PC-3 (cell line): ENCODE results near the gene NUDT3.

Experiments
- EZH2 ChIP-seq: fragments of 300-600 bp; sonication (generic); IDR thresholded peaks from one replicate; pipeline ENCODE4 v1.6.1; 2017; ENCODE audit warnings: antibody characterized with exemption, mild to moderate bottlenecking, low read length; ENCODE audit not compliant: unreplicated experiment
- EZH2phosphoT487 ChIP-seq: fragments of 300-600 bp; sonication (generic); IDR thresholded peaks from 2 replicates; pipeline ENCODE4 v1.6.1; 2018; ENCODE audit warnings: mild to moderate bottlenecking, antibody characterized with exemption, low read length, borderline replicate concordance
- TF ChIP-seq, protein P1 (sequence below): fragments of 300-600 bp; sonication (generic); conservative IDR thresholded peaks from 2 replicates; pipeline ENCODE4 v1.5.1; 2017; ENCODE audit warnings: antibody characterized with exemption, low read depth, mild to moderate bottlenecking, low read length

DNA sequence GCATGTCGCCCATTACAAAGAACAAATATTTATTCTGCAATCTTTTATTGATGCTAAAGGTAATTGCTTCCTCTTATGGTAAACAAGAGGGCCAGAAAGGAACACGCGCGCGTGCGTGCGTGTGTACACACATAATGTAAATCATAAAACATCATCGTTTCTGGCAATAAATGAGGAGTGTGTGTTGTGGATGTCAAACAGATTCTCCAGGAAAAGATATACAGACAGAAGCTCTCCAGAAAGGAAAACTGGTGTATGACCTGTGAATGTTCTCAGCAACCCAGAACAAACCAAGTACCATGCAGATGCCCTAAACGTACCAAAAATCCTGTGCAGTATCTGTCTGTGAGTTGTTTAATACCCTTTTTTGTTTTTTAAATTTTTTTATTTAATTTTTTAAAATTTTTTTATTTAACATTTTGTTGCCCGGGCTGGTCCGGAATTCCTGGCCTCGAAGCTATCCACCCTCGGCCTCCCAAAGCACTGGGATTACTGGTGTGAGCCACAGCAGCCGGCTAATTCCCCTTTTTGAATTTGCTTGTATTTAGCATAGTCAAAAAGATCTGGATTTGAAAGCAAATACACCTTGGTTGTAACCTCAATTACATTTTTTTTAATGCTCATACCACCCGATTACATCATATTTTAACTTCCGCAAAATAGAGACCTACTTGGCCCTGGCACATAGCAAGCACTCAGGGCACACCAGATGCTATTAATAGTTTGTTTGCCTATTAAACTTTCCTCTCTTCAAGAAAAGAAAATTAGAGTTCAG is 909 bp upstream of the NUDT3 start:
- TF ChIP-seq, protein P1, sequence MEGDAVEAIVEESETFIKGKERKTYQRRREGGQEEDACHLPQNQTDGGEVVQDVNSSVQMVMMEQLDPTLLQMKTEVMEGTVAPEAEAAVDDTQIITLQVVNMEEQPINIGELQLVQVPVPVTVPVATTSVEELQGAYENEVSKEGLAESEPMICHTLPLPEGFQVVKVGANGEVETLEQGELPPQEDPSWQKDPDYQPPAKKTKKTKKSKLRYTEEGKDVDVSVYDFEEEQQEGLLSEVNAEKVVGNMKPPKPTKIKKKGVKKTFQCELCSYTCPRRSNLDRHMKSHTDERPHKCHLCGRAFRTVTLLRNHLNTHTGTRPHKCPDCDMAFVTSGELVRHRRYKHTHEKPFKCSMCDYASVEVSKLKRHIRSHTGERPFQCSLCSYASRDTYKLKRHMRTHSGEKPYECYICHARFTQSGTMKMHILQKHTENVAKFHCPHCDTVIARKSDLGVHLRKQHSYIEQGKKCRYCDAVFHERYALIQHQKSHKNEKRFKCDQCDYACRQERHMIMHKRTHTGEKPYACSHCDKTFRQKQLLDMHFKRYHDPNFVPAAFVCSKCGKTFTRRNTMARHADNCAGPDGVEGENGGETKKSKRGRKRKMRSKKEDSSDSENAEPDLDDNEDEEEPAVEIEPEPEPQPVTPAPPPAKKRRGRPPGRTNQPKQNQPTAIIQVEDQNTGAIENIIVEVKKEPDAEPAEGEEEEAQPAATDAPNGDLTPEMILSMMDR, result no peak
- no peak for TF ChIP-seq EZH2
- no peak for TF ChIP-seq EZH2phosphoT487
